Breast epithelium (tissue), 4 donors: ENCODE measurements around the gene PTPRU. TPM values are rescaled to one million over a fixed set of nuclear protein-coding genes. Genes with fewer than 3 reads are reported as not detected.

Experiments
- DNase-seq, 2 donors: peaks; one replicate each; pipeline ENCODE4 v3.0.0-alpha.2; 2019; ENCODE audit warnings: low spot score in 2 of 2
- H3K27ac ChIP-seq, 2 donors: fragments of 200-600 bp; sonication (generic) in 1 of 2; one replicate each; pipeline ENCODE4 v1.5.1; 2016 to 2019; ENCODE audit warnings: mild to moderate bottlenecking in 1 of 2
- H3K27me3 ChIP-seq, 2 donors: fragments of 200-600 bp; sonication (generic) in 1 of 2; one replicate each; pipeline versions ENCODE4 v1.5.1 to v1.6.0; 2017 to 2019; ENCODE audit warnings: control low read depth in 1 of 2, mild to moderate bottlenecking in 1 of 2
- H3K36me3 ChIP-seq: fragments of 200-600 bp; one replicate; pipeline ENCODE4 v1.5.1; 2019
- H3K4me1 ChIP-seq, 2 donors: fragments of 200-600 bp; sonication (generic); one replicate each; pipeline ENCODE4 v1.5.1; 2016 to 2019; ENCODE audit warnings: control low read depth in 1 of 2
- H3K4me3 ChIP-seq, 3 donors: fragments of 200-600 bp; sonication (generic); 1 replicate in 2 of 3; 2 replicates in 1 of 3; pipeline ENCODE4 v1.5.1; 2016 to 2019; ENCODE audit warnings: mild to moderate bottlenecking in 3 of 3, moderate library complexity in 2 of 3
- H3K9me3 ChIP-seq, 2 donors: fragments of 200-600 bp; sonication (generic) in 1 of 2; one replicate each; pipeline ENCODE4 v1.5.1; 2016 to 2019; ENCODE audit warnings: control low read depth in 1 of 2
- CTCF ChIP-seq, 3 donors: fragments of 450-650 bp; IDR thresholded peaks; one replicate each; pipeline ENCODE4 v1.5.1; 2016 to 2017; ENCODE audit warnings: antibody characterized with exemption in 3 of 3, mild to moderate bottlenecking in 3 of 3, moderate library complexity in 3 of 3
- POLR2A ChIP-seq: fragments of 450-650 bp; IDR thresholded peaks from one replicate; pipeline ENCODE4 v1.6.1; 2016; ENCODE audit warnings: antibody characterized with exemption, mild to moderate bottlenecking, moderate library complexity
- POLR2AphosphoS5 ChIP-seq, 3 donors: sonication (generic); formaldehyde crosslinking; IDR thresholded peaks; one replicate each; pipeline ENCODE4 v1.6.1; 2017; ENCODE audit warnings: antibody characterized with exemption in 3 of 3
- intact Hi-C: fragments of 100-400 bp; cut with DNase I; formaldehyde crosslinking; loops from one replicate; pipeline ENCODE4 v1.15.1; 2023; ENCODE audit warnings: low total_unique reads
- total RNA-seq, 3 donors: library from RNA; depleted of rRNA; stranded (reverse); fragments of >200 nt; gene quantifications; one replicate each; pipeline ENCODE4 v1.1.0, GENCODE V29; 2016

Gene PTPRU
- total RNA-seq, 3 donors from 2014 or later = 16.0 to 33.1 (median 32.5) TPM

GRCh38 chr1:29238620-29239002, 2.3 kb downstream of the PTPRU start:
- no peaks in the 10 kb centered on the region for H3K27me3 ChIP-seq
- DNase-seq = no peak
- H3K27ac ChIP-seq = peak overlapping the region; percentile 83 to 84
- H3K9me3 ChIP-seq = no peaks in the 10 kb centered on the region
- H3K4me1 ChIP-seq = peaks cover 4 to 16% of the 10 kb centered on the region in 2 donors
- no peak for TF ChIP-seq CTCF (IDR thresholded peaks at IDR 0.05)
- no peak for TF ChIP-seq POLR2A
- TF ChIP-seq POLR2AphosphoS5 (IDR thresholded peaks at IDR 0.05) = no peak
- intact Hi-C loops = loop anchor here (10.0 kb wide), 1 partner anchor 846 kb away; no protein-coding TSS in a partner anchor
- H3K4me3 ChIP-seq = peak overlapping the region; percentile 58 to 77 (median 76)
- no peaks in the 10 kb centered on the region for H3K36me3 ChIP-seq

GRCh38 chr1:29239142-29239541, 2.8 kb downstream of the PTPRU start:
- DNase-seq = peak; percentile 77 to 93

GRCh38 chr1:29240400-29240837, 4.1 kb downstream of the PTPRU start:
- Histone ChIP-seq H3K36me3 (no peaks in the 10 kb centered on the region), H3K27me3 (no peaks in the 10 kb centered on the region), H3K4me1 (peaks cover 4 to 16% of the 10 kb centered on the region in 2 donors), H3K9me3 (no peaks in the 10 kb centered on the region), H3K27ac (no peak overlapping the region), H3K4me3 (no peak overlapping the region)
- no peak for DNase-seq
- intact Hi-C loops = no loop called here
- TF ChIP-seq POLR2A = no peak
- no peak for TF ChIP-seq CTCF (IDR thresholded peaks at IDR 0.05)
- no peak for TF ChIP-seq POLR2AphosphoS5 (IDR thresholded peaks at IDR 0.05)

More at GRCh38 chr1:29239142-29239541, 2.8 kb downstream of the PTPRU start:
- Histone ChIP-seq H3K9me3 (no peaks in the 10 kb centered on the region), H3K4me3 (peak overlapping the region in 2 of 3 donors; percentile 76 to 77), H3K4me1 (peaks cover 4 to 16% of the 10 kb centered on the region in 2 donors), H3K36me3 (no peaks in the 10 kb centered on the region), H3K27ac (peak overlapping the region; percentile 83 to 84), H3K27me3 (no peaks in the 10 kb centered on the region)
- TF ChIP-seq POLR2AphosphoS5 (IDR thresholded peaks at IDR 0.05) (peak; percentile 26 to 54 (median 47)), CTCF (IDR thresholded peaks at IDR 0.05) (no peak), POLR2A (no peak)
- intact Hi-C loops = loop anchor here (10.0 kb wide), 1 partner anchor 846 kb away; no protein-coding TSS in a partner anchor

- no peak for TF ChIP-seq POLR2AphosphoS5 (IDR thresholded peaks at IDR 0.05)
- no peak for TF ChIP-seq POLR2A
- TF ChIP-seq CTCF (IDR thresholded peaks at IDR 0.05) = no peak
- Histone ChIP-seq H3K36me3 (no peaks in the 10 kb centered on the region), H3K4me3 (no peak overlapping the region), H3K4me1 (peaks cover 4 to 16% of the 10 kb centered on the region in 2 donors), H3K27me3 (no peaks in the 10 kb centered on the region), H3K27ac (no peak overlapping the region), H3K9me3 (no peaks in the 10 kb centered on the region)
- no peak for DNase-seq
- intact Hi-C loops = no loop called here
These were observed 4.7 kb downstream of the PTPRU start for GRCh38 chr1:29240986-29241385.

- Histone ChIP-seq H3K9me3 (no peaks in the 10 kb centered on the region), H3K4me1 (peaks cover 4 to 16% of the 10 kb centered on the region in 2 donors), H3K4me3 (no peak overlapping the region), H3K36me3 (no peaks in the 10 kb centered on the region), H3K27me3 (no peaks in the 10 kb centered on the region), H3K27ac (no peak overlapping the region)
- TF ChIP-seq POLR2A (no peak), POLR2AphosphoS5 (IDR thresholded peaks at IDR 0.05) (no peak), CTCF (IDR thresholded peaks at IDR 0.05) (no peak)
- no peak for DNase-seq
- intact Hi-C loops = no loop called here
These were observed 6.9 kb downstream of the PTPRU start for GRCh38 chr1:29243023-29243870.
